Left ventricle myocardium superior (tissue), 1 donor: ENCODE data around the gene SLC9A1. TPM values are rescaled to one million over a fixed set of nuclear protein-coding genes. Genes with fewer than 3 reads are reported as not detected.
"Not testable (repeated sequence)": the region's sequence is repeated elsewhere in the genome, so short reads cannot be mapped to it uniquely, and the experiment has no call there.

Experiments used
- ATAC-seq: fragments of 200-7000 bp; cut with Tn5 transposase; one replicate; pipeline ENCODE4 v1.9.1; 2020; ENCODE audit warnings: mild to moderate bottlenecking, moderate library complexity
- DNase-seq: peaks from one replicate; pipeline ENCODE4 v3.0.0-alpha.2; 2020
- intact Hi-C: fragments of 100-400 bp; cut with micrococcal nuclease; formaldehyde crosslinking; loops from one replicate; pipeline ENCODE4 v1.11.0; 2022
- long read RNA-seq: library from polyadenylated mRNA; unstranded; transcript quantifications from one replicate; pipeline ENCODE4 v2.0.0, GENCODE V29; 2021
- total RNA-seq: library from RNA; stranded (reverse); fragmentation: NEBNext Ultra II Directional; extraction: Animal tissue kit (Norgen Biotek cat#: 25700); gene quantifications from one replicate; pipeline ENCODE4 v1.2.1, GENCODE V29; 2021
- donor health status: DM: no; HTN: yes; CAD: no; lungs with severe emphysema.

SLC9A1 gene
- 23.1 TPM for total RNA-seq
- long read RNA-seq, partial matches to known transcripts = 4 of 14 reads
- long read RNA-seq, other reads (novel, unspliced or antisense) = 10 of 14 reads

DNA sequence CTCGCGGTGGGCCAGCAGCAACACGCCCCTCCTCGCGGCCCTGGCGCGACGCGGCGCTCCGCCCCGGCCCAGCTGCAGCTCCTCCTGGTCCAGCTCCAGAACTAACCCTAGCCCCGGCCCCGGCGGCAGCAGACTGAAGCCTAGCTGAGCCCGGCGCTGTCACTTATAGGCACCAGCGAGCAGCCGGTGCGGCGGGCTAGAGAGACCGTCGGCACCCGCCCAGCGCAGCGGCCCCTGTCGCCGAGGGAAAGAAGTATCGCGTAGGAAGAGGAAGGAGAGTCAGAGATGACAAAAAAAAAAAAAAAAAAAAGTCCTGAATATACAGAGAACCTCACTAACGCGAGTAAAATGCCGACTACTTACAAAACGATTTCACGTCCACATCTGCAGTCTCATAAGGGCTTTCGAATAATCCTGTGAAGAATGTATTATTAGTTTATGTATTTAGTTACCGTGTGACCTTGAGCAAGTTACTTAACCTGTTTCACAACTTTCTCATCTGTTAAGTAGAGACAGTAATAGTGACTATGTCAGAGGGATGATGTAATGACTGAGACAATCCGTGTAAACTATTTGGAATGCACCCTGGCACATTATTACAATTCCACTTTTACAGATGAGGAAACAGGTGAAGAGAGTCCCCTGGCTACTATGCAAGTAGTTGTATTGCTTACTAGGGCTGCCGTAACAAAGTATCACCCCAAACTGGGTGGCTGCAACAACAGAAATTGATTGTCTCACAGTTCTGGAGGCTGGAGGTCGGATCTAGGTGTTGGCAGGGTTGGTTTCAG lies at the start of gene SLC9A1:
TSS of gene SLC9A1 (minus strand) at position 135 of the 791 bp plus-strand sequence. CDS start 791 bp downstream, outside the sequence.
- intact Hi-C loops = no loop called here
- DNase-seq (peak; percentile 97), ATAC-seq (peak; percentile 85)

DNA sequence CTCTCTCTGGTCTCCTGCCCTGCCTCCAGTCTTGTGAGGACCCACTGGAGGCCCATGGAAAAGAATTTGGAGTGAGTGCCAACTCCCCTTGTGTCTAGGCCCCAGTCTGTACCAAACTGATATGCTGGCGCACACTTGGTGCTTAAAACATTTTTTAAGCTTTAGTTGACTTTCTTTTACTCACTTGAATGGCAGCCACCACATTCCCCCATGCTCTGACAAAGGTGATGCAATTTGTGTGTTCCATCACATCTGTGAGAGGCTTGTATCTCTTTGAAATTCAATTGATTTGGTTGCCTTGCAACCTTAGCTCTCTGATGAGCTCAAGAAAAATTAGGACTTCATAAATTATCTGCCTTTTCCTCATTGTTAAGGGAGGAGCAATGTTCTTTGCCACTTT lies 49.0 kb upstream of the SLC9A1 start:
- intact Hi-C loops = loop anchor here (10.0 kb wide), 1 partner anchor 71 kb away; no protein-coding TSS in a partner anchor
- ATAC-seq (no peak), DNase-seq (no peak)

DNA sequence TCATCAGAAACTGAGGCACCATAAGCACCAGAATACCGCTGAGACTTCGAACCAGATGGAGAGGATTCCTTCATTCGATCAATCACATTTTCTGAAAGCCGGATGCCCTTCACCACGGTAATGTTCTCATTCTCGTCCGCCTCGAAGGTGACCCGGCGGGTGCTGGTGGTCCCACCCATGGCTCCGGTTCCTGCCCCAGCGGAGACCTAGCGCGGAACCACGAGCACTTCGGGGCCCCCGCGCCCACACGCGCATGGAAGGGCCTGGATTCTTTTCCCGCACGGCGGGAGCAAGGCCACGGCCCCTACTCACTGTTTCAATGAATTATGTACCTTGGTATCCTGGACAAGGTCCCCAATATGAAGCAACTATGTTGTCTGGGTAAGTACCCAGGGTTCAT lies 46.4 kb upstream of the SLC9A1 start:
- intact Hi-C loops = loop anchor here (10.0 kb wide), 1 partner anchor 74 kb away; no protein-coding TSS in a partner anchor
- no peak for DNase-seq
- ATAC-seq = no peak

DNA sequence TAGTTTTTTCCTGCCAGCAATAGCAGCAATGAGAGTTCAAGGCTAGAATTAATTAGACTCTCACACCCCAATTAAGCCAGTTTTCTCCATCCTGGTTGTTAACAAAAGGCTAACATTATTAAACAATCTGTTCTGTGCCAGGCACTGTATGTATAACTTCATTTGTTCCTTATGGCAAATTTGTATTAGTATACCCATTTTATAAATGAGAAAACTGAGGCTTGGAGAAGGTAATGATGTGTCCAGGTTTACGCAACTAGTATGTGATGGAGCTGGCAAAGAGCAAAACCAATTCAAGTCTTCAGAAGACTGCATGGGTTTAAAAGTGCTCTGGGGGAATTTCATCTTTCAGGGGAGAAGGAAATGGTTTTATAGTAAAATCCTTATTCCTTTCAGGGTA lies 38.3 kb upstream of the SLC9A1 start:
- ATAC-seq (no peak), DNase-seq (no peak)
- intact Hi-C loops = no loop called here

DNA sequence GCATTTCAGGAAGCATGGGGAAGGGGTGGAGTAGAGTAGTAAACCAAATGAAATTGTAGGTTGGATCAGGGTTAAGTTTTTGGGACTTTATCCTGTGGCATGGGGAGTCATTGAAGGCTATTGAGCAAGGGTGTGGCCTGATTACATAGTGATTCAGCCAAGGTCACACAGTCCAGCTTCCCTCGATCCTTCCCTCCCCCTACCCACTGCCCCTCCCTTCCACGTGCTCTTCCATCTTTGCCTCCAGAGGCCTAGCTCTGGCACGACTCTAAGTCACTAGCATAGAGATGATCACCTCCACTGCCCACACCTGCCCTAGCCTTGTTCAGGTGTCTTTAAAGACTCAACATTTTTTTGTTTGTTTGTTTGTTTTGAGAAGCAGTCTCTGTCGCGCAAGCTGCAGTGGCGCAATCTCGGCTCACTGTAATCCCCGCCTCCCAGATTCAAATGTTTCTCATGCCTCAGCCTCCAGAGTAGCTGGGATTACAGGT lies 37.2 kb upstream of the SLC9A1 start:
- DNase-seq (no peak), ATAC-seq (no peak)
- intact Hi-C loops = no loop called here

DNA sequence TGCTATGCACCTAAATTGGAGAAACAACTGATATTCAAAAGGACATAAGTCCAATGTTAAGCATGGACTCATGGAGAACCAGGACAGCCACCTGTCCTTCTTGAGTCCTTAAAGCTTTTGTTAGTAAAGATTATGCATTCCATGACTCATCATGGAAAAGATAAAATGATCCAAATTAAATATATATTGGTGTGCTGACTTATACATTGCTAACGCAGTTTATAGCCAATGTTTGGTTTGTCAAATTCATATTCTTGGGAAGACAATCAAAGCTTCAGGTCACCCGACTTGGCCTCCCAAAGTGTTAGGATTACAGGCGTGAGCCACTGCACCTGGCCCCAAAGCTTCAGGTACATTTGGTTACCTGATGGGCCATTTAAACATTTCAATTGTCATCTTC lies 29.7 kb upstream of the SLC9A1 start:
- ATAC-seq, intact Hi-C loops, DNase-seq: not testable (repeated sequence)

DNA sequence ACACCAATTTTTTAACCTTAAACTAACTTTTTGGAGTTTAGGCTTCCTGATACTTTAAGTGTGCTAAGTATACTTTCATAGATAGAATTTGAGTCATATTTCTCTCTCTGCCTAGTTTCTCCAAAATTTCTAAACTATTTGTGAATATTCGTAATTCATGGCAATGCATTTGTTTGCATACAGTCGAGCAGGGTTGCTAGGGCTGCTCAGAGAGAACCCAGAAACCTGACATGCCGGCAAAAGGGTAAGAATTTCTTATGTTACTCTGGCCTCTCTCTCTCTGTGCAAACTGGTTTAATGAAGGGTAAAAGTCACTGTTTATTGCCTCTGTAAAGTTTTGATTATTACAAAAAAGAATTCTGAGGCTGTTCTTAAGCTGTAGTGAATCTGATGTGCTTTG lies 25.1 kb upstream of the SLC9A1 start:
- ATAC-seq = no peak
- intact Hi-C loops = no loop called here
- no peak for DNase-seq

DNA sequence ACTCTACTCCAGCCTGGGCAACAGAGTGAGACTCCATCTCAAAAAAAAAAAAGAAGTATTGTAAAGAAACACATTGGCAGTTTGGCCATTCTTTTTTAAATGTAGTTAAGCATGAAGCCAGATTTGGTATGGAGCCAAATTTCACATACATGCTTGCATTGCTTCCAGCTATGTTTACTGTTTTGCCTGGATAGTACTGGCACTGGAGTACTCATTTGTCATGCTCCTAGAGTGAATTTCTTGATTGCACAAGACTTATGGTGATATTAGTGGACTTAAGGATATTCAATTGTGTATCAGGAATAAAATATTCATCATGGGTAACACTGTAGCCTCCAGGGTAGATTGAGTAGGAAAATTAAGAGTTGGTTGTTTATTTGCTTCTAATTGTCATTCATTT lies 24.5 kb upstream of the SLC9A1 start:
- intact Hi-C loops = no loop called here
- DNase-seq (no peak), ATAC-seq (no peak)

DNA sequence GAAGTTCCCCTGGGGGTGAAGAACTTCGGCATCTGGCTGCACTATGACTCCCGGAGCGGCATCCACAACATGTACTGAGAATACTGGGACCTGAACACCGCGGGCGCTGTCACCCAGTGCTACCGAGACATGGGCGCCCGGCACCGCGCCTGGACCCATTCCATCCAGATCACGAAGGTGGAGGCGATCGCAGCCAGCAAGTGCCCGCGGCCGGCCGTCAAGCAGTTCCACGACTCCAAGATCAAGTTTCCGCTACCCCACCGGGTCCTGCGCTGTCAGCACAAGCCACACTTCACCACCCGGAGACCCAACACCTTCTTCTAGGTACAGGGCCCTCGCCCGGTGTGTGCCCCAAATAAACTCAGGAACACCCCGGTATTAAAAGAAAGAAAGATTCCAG lies 22.0 kb upstream of the SLC9A1 start:
- intact Hi-C loops = no loop called here
- no peak for ATAC-seq

DNA sequence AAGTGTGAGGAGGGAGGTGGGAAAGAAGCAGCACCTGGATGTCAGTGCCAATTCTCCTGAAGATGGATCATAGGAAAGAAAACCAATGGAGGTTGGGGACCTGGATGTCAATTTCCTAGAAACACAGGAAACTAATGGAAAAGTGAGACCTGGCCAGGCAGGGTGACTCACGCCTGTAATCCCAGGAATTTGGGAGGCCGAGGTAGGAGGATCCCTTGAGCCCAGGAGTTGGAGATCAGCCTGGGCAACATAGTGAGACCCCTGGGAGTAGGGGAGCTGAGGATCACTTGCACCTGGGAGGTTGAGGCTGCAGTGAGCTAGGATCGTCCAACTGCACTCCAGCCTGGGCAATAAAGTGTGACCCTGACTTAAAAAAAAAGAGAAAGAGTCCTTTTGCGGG lies 21.4 kb upstream of the SLC9A1 start:
- no peak for ATAC-seq
- intact Hi-C loops = no loop called here
- no peak for DNase-seq

More for the DNA sequence above, 22.0 kb upstream of the SLC9A1 start:
- DNase-seq = no peak

DNA sequence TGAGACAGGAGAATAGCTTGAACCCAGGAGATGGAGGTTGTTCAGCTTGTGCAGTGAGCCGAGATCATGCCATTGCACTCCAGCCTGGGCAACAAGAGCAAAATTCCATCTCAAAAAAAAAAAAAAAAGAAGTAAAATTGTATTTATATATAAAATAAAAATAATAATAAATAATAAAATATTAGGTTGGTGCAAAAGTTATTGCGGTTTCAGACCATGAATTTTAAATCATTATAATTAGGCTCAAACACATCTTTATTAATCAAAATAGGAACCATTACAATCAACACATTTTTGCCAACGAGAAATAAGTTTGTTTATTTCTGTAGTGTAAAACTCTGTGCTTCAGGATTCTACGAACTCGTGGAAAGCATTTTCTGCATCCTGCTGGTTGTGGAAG lies 18.1 kb upstream of the SLC9A1 start:
- ATAC-seq, intact Hi-C loops, DNase-seq: not testable (repeated sequence)

DNA sequence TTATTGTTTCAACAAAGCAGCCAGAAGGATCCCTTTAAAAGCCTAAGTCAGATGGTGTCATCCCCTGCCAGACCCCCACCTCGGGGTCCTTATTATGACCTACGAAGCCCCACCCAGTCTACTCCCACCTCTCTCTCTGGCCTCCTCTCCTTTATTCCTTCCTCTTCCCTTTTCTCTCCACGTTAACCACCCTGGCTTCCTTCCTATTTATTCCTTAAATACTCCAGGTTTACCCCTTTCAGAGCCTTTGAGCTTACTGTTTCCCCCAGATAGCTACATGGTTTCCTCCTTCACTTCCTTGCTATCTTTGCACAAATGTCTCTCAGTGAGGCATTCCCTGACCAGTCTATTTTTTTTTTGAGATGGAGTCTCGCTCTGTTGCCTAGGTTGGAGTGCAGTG lies 12.0 kb upstream of the SLC9A1 start:
- no peak for DNase-seq

DNA sequence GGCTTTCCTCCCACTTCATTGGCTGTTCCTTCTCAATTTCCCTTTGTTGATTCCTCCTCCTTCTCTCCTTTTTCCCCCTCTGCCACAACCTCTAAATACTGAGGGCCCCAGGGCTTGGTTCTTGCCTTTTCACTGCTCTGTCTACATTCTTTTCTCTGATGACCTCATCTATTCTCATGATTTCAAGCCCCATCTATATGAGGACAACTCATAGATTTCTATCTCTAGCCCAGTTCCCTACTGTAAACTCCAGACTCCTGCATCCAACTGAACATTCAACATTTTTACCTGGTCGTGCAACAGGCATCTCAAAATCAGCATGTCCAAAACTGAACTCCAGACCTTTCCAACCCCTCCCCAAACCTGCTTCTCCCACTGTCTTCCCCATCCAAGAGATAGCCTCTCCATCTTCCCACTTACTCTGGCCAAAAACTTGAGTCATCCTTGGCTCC lies 11.5 kb upstream of the SLC9A1 start:
- intact Hi-C loops = no loop called here
- DNase-seq (no peak), ATAC-seq (no peak)

More for the DNA sequence above, 12.0 kb upstream of the SLC9A1 start:
- no peak for ATAC-seq
- intact Hi-C loops = no loop called here

DNA sequence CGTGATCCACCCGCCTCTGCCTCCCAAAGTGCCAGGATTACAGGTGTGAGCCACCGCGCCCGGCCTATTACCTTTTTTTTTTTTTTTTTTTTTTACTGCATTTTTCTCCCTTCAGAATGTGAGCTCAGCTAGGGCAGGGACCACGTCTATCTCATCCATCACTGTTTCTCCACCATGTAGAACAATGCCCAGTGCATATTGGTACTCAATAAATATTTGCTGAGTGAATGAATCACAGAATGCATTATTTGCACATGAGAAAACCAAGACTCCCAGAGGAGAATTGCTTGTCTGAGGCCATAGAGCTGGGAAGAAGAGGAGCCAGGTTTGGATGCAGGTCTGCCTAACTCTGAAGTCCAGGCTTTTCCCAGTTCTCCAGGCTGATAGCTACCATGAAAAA lies 8.2 kb upstream of the SLC9A1 start:
- intact Hi-C loops = no loop called here
- ATAC-seq (no peak), DNase-seq (no peak)

DNA sequence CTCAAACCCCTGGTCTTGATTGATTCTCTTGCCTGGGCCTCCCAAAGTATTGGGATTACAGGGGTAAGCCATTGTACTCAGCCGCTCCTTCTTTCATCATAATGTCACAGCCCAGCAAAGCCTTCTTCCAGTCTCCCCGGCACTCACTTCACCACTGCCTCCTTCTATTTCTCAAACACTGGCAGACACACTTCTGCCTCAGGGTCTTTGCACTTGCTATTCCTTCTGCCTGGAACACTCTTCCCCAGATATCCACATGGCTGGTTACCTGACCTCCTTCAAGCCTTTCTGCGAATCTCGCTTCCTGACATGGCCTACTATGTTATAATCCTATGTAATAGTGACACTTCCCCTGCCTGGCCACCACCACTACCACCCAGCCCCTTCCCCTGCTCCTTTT lies 7.2 kb upstream of the SLC9A1 start:
- intact Hi-C loops = no loop called here
- no peak for DNase-seq
- no peak for ATAC-seq

DNA sequence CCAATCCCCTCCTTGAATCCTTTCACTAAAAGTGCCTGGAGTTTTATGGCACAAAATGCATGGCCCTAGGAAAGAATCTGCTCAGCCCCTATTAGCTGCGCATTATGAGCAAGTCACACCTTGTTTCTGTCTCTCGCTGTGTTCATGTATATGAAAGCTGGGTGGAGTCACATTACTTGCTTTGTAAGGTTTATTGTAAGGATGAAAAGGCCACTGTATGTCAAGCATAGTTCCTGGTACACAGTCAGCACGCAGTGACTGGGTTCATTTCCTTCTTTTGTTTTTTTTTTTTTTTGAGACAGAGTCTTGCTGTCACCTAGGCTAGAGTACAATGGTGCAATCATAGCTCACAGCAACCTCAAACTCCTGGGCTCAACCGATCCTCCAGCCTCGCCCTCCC lies 6.7 kb upstream of the SLC9A1 start:
- no peak for ATAC-seq
- DNase-seq = no peak
- intact Hi-C loops = no loop called here

DNA sequence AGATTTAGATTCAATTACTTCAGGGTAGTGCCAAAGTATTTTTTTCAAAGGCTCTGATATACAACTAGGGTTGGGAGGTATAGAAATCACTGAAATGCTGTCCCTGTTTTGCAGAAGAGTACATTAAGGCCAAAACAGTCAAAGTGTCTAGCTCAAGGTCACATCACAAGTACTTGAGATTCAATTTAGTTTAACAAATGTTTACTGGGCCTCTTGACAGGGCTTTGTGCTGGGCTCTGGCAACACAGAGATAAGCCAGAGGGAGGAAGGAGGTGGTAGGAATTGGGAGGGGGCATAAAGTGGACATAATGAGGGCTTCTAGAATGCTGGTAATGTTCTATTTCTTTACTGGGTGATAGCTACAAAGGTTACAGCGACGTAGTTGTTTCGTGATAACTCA lies 2.3 kb upstream of the SLC9A1 start:
- intact Hi-C loops = no loop called here
- DNase-seq (no peak), ATAC-seq (no peak)

DNA sequence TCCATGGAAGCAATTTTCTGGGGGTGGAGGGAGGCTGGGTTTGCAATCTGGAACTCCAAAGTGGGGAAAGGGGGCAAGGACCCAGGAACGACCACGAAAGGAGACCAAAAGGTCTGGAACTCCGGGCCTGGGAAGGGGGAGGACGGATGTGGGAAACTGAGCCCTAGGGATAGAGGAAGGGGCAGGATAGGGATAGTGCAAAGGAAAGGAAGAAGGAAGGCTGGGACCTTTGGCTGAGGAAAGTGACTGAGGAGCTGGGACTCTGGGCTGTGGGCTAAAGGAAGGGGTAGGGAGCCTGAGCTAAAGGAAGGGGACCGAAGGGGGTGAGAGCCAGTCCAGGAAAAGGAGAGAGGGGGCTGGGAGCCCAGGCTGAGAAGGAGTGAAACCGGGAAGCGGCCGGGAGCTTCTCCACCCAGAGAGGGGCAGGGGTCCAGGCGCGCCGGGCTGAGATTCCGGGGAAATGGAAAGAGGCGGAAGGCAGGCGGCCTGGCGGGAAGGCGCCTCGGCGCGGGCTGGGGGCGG lies 395 bp downstream of the SLC9A1 start:
- DNase-seq (no peak), ATAC-seq (peak; percentile 2)
- intact Hi-C loops = no loop called here

DNA sequence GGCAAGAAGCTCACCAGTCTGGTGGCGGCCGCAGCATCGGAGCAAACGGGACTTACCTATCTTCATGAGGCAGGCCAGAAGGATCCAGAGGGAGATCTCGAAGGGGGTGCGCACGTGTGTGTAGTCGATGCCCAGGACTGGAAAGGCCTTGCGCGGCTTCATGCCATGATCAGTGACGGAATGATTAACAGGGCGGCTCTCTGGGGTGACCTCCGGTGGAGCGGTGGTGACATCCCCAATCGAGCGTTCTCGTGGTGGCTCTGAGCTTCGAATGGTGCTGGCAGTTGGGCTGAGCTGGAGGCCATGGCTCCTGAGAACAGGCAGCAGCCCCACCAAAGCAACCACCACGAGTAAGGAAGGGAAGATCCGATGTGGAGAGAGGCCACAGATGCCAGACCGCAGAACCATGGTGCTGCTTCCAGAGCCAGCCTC lies 982 bp downstream of the SLC9A1 start:
- intact Hi-C loops = no loop called here
- DNase-seq (peak; percentile 32), ATAC-seq (no peak)

DNA sequence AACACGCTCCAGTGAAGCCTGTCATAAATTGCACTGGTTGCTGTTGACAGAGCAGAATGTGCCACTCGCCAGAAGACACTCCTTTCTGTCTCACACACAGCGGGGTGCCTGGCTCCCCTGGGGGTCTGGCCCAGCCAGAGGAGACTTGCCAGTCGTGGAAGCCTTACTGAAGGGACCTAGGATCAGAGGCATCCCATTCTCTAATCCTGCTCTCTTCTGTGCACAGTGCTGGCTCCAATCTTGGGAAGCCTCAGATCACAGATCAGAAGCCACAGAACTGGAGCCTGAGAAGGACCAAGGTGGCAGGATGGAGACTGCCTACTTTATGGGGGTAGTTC lies 1.4 kb downstream of the SLC9A1 start:
- intact Hi-C loops = no loop called here
- peak; percentile 34 for DNase-seq
- ATAC-seq = peak; percentile 33
